Right lobe of liver (tissue), 6 donors: Measurements from ENCODE around the gene C16orf89. TPM values are rescaled to one million over a fixed set of nuclear protein-coding genes. Genes with fewer than 3 reads are reported as not detected.

Experiments used
- ATAC-seq, 4 donors: fragments of 200-7000 bp; cut with Tn5 transposase; one replicate each; pipeline ENCODE4 v1.9.1; 2020; ENCODE audit warnings: mild to moderate bottlenecking in 4 of 4, moderate library complexity in 4 of 4
- DNase-seq, 3 donors: peaks; one replicate each; pipeline ENCODE4 v3.0.0-alpha.2; 2020
- H3K27ac ChIP-seq, 3 donors: fragments of 200-600 bp; one replicate each; pipeline ENCODE4 v1.8.0; 2022
- H3K27me3 ChIP-seq, 2 donors: fragments of 200-600 bp; one replicate each; pipeline ENCODE4 v1.8.0; 2022
- H3K36me3 ChIP-seq, 4 donors: fragments of 200-600 bp; sonication (generic) in 1 of 4; one replicate each; pipeline versions ENCODE4 v1.5.1 to v1.8.0; 2017 to 2022; ENCODE audit warnings: control low read depth in 1 of 4
- H3K4me1 ChIP-seq, 4 donors: fragments of 200-600 bp; sonication (generic) in 1 of 4; one replicate each; pipeline versions ENCODE4 v1.5.1 to v1.8.0; 2017 to 2022; ENCODE audit warnings: control low read depth in 1 of 4
- H3K4me3 ChIP-seq, 3 donors: fragments of 200-600 bp; one replicate each; pipeline ENCODE4 v1.8.0; 2022
- H3K9me3 ChIP-seq, 4 donors: fragments of 200-600 bp; sonication (generic) in 1 of 4; one replicate each; pipeline versions ENCODE4 v1.5.1 to v1.8.0; 2017 to 2022; ENCODE audit warnings: control low read depth in 1 of 4
- POLR2A ChIP-seq: fragments of 450-650 bp; IDR thresholded peaks from one replicate; pipeline ENCODE4 v1.6.1; 2017; ENCODE audit warnings: antibody characterized with exemption, mild to moderate bottlenecking
- WGBS: methylation state at CpG from one replicate; pipeline ENCODE4 v1.1.6; 2018; ENCODE audit warnings: low coverage, low lambda C conversion rate; ENCODE audit not compliant: insufficient coverage; ENCODE audit errors: missing lambda C conversion rate; 5-methylcytosine and 5-hydroxymethylcytosine counted together
- intact Hi-C, 2 donors: fragments of 100-400 bp; cut with DNase I; formaldehyde crosslinking; loops; one replicate each; pipeline versions ENCODE4 v1.11.2 to v1.14.1; 2022
- total RNA-seq, 6 experiments: library from RNA; depleted of rRNA in 2 of 6; stranded (reverse); fragments of >200 nt in 2 of 6; fragmentation: NEBNext Ultra II Directional in 3 of 6; extraction: Animal tissue kit (Norgen Biotek cat#: 25700) in 3 of 6; gene quantifications; one replicate each; pipeline versions ENCODE4 v1.1.0 to v1.2.4, GENCODE V29; 2016 to 2023
- TF ChIP-seq, protein P1 (sequence below), 4 donors: fragments of 200-600 bp in 3 of 4; fragments of 450-650 bp in 1 of 4; IDR thresholded peaks; one replicate each; pipeline versions ENCODE4 v1.5.1 to v1.8.0; 2016 to 2022; ENCODE audit warnings: antibody characterized with exemption in 4 of 4, mild to moderate bottlenecking in 2 of 4
- donor health status: DM: no; HTN: yes; CAD: no.
- donor health status: DM: no; HTN: no; CAD: no.
- donor health status: DM: no; HTN: no; CAD: no.
- donor health status: DM: no; HTN: yes; CAD: no.
- donor health status: DM: no; HTN: yes; CAD: no.

Gene C16orf89
- total RNA-seq, 6 experiments from 2014 or later = not detected

DNA sequence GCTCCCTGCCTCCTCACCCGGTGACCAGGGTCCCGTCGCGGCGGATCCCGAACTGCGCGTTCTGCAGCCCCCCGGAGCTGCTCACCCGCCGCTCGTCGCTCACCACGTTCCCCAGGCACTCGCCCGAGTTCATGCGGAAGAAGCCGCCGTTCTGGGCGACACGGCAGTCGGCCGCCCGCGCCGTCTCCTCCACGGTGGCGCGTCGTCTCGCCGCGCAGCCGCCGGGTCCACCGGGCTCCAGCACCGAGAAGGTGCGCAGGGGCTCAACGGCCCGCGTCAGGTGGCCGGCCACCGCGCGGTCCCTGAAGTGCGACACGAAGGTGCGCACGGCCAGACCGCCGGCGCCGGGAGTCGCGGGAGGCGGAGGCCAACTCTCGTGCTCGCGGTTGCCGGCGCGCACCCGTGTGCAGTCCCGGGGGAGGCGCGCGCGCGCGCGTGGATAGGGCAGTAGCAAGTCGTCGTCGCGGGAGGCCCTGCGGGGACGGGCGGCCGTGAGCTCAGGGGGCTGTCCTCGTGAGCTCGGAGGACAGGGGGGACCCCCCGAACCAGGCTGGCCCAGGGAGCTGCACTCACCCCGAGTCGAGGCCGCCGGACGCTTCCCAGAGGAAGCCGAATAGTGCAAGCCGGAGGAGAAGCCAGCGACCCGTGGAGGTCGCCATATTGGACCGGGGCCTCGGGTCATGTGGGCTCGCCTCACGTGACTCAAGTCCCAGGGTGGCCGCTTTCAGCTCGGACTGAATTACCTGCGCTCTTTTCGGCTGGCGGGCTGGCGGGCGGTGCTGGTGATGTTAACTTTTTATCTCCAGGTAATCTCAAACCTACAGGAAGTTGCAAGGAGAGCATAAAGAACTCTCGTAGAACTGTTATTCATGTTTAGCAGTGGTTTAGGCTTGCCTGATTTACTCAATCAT lies 32.2 kb downstream of the C16orf89 start, which contains the start of gene NAGPA:
Gene NAGPA, minus strand, starts transcription at position 680 of the 911 bp plus-strand sequence. Its CDS starts 21 bp downstream, at position 659.
- 3% methylated on average over 6 of the region's 104 CpGs for WGBS

DNA sequence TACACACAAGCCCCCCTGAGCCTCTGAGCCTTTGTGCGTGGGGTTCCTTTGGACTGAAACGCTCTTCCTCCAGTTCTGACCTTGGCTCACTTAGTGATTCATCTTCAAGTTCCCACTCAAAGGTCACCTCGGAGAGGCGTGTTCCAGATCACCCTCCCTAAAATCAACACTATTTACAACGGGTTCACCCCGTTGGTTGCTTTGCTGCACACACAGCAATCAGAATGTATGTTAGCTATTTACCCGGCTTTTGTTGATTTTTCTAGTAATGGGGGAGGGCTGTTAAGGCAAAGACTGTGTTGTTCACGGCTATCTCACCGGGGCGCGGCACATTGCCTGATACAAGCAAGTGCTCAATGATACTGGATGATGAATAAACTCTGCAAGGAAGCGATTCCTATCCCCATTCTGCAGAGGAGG lies 33.0 kb downstream of the C16orf89 start:
- no peak for TF ChIP-seq POLR2A
- TF ChIP-seq, protein P1, sequence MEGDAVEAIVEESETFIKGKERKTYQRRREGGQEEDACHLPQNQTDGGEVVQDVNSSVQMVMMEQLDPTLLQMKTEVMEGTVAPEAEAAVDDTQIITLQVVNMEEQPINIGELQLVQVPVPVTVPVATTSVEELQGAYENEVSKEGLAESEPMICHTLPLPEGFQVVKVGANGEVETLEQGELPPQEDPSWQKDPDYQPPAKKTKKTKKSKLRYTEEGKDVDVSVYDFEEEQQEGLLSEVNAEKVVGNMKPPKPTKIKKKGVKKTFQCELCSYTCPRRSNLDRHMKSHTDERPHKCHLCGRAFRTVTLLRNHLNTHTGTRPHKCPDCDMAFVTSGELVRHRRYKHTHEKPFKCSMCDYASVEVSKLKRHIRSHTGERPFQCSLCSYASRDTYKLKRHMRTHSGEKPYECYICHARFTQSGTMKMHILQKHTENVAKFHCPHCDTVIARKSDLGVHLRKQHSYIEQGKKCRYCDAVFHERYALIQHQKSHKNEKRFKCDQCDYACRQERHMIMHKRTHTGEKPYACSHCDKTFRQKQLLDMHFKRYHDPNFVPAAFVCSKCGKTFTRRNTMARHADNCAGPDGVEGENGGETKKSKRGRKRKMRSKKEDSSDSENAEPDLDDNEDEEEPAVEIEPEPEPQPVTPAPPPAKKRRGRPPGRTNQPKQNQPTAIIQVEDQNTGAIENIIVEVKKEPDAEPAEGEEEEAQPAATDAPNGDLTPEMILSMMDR (IDR thresholded peaks at IDR 0.05) = no peak
- H3K9me3 ChIP-seq = no peaks in the 10 kb centered on the region
- H3K4me3 ChIP-seq = peak overlapping the region; percentile 72 to 95 (median 75)
- H3K4me1 ChIP-seq = peaks cover 0 to 7% (median 2%) of the 10 kb centered on the region in 4 donors
- H3K36me3 ChIP-seq = no peaks in the 10 kb centered on the region
- intact Hi-C loops = no loop called here
- H3K27me3 ChIP-seq = no peaks in the 10 kb centered on the region
- peak in 1 of 4 donors; percentile 4 for ATAC-seq
- H3K27ac ChIP-seq = peak overlapping the region in 1 of 3 donors; percentile 65
- 16% methylated on average over 12 of the region's 12 CpGs for WGBS
- no peak for DNase-seq

More for the DNA sequence above, 32.2 kb downstream of the C16orf89 start, which contains the start of gene NAGPA:
- no peaks in the 10 kb centered on the region for H3K36me3 ChIP-seq
- no peaks in the 10 kb centered on the region for H3K9me3 ChIP-seq
- peaks cover 0 to 7% (median 2%) of the 10 kb centered on the region in 4 donors for H3K4me1 ChIP-seq
- TF ChIP-seq, protein P1 (IDR thresholded peaks at IDR 0.05) = no peak
- peak; percentile 48 for TF ChIP-seq POLR2A
- intact Hi-C loops = no loop called here
- H3K27ac ChIP-seq = peak within 1 kb of the TSS in 2 of 3 donors; percentile 16 to 65
- H3K4me3 ChIP-seq = peak within 1 kb of the TSS; percentile 72 to 95 (median 75)
- H3K27me3 ChIP-seq = no peaks in the 10 kb centered on the region
- ATAC-seq (peak; percentile 89 to 97 (median 95)), DNase-seq (peak; percentile 89 to 92 (median 92))

DNA sequence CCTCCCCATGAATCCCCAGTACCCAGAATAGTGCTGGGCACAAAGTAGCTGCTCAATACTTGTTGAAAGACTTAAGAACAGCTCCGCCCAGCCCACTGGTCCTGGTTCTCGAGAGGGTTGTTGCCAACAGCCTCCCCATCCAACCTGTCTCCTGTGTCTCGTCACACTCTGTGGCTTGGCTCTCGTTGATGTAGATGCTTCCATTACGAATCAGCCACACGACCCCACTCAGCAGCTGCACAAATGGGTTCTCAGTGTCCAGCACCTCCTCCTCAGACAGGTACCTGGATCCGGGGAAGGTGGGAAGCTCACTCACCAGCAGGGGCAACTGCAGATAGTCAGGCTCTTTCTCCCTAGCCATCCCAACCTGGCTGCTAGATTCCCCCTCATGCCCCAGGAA lies 34.2 kb downstream of the C16orf89 start:
- H3K27ac ChIP-seq = no peak overlapping the region
- no peaks in the 10 kb centered on the region for H3K27me3 ChIP-seq
- peaks cover 0 to 7% (median 2%) of the 10 kb centered on the region in 4 donors for H3K4me1 ChIP-seq
- TF ChIP-seq, protein P1 (IDR thresholded peaks at IDR 0.05) = no peak
- TF ChIP-seq POLR2A = no peak
- no peaks in the 10 kb centered on the region for H3K9me3 ChIP-seq
- intact Hi-C loops = no loop called here
- no peak overlapping the region for H3K4me3 ChIP-seq
- WGBS = 85% methylated on average over 7 of the region's 7 CpGs
- DNase-seq = peak in 1 of 3 donors; percentile 22
- H3K36me3 ChIP-seq = no peaks in the 10 kb centered on the region
- no peak for ATAC-seq

DNA sequence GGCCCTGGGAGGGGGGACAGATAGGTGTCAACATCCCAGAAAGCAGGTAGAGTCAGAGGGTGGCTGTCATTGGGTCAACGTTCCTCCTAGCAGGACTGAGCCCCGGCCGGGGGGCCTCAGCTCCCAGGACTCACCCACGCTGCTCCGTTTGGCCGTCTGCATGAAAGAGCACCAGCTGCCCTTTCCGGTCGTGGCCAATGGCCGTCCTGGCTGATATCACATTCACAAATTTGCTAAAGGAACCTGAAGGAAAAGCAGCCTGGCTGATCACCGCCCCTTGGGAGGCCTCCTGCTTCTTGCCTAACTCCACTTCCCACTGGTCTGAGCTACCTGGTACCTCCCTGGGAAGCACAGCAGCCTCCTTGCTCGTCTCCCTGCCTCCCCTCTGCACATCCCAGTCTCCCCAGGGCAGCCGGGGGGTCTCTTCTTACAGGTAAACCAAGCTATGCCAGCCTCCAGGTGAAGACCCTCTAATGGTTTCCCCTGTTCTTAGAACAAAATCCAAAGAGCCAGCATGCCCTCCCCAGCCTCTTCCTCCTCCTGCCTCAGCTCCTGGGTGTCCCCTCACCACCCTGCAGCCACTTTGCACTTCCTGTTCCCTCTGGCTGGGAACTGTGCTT lies 35.4 kb downstream of the C16orf89 start:
- H3K27ac ChIP-seq = no peak overlapping the region
- 75% methylated on average over 3 of the region's 12 CpGs for WGBS
- no peaks in the 10 kb centered on the region for H3K27me3 ChIP-seq
- no peaks in the 10 kb centered on the region for H3K9me3 ChIP-seq
- H3K4me1 ChIP-seq = peaks cover 0 to 7% (median 2%) of the 10 kb centered on the region in 4 donors
- no peak overlapping the region for H3K4me3 ChIP-seq
- H3K36me3 ChIP-seq = no peaks in the 10 kb centered on the region
- ATAC-seq (no peak), DNase-seq (no peak)
- TF ChIP-seq, protein P1 (IDR thresholded peaks at IDR 0.05) = no peak
- no peak for TF ChIP-seq POLR2A
- intact Hi-C loops = no loop called here
